ENCODE results near the gene PTPN4.

Gene PTPN4

DNA sequence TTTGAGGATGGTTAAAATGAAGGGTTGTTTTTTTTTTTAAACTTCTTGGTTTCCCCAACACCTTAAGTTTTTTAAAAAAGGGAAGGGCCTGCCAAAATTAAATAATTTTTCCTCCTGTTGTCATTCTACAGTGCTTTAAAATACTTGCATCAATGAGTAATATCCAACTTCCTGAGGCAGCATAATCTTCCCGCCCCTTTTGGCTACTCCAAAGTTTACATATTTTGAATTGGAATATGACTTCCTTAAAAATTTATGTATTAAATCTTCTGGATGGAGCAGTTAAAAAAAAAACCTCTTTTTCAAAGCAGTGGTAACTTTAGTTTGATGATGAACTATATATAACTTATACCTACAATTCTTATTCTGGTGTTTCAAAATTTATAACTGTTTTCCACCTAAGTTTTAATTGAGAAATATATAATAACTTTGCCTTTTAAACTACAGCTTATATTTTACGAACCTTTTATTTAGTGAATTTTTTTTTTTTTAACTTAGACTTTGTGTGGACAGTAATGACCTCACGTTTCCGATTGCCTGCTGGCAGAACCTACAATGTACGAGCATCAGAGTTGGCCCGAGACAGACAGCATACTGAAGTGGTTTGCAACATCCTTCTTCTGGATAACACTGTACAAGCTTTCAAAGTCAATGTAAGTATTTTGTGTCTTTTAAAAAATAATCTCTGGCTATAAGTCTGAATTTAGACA is 49.8 kb downstream of the PTPN4 start:
- DNase-seq: no peak

DNA sequence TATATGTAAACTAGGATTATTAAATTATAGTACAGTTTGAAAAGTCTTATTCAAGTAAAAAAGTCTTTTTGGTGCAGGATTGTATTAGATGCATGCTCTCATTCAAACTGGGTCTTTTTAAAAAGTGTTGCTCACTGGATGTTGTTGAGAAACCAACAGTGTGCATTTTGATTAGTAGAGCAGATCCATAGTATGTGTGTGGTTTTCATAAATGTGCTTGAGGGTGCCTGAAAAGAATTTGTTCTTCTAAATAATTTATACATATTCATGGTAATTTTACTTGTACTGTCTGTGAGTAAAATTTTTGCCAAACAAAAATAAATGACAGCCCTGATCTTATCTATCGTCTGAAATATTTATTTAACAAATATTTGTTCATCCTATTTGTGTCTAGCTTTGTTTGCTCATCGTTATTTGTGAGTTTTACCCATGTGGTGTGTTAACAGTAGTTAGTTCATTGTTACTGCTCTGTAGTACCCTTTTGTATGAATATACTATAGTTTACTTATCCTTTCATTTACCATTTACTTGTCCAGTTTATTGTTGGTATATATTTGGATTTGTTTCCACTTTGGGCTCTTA is 50.4 kb downstream of the PTPN4 start:
- no peak for DNase-seq

DNA sequence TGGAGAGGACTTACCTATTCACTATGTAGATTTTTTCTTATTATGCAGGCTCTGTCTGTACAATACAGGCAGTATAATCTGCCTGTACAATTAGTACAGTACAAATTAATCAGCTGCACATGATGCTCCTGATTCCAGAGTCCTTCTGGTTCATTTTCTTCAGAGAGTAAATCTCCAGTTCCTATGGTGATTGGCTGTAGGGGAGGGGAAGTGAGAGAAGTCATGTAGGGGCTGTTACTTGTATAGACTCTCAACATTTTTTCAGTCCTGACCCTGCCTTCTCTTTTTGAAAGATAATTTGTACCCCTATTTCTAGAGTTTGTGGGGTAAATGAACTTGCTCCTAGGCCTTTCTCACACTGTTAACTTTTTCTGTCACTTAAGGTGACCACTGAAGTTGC is 54.5 kb downstream of the PTPN4 start:
- no peak for DNase-seq

DNA sequence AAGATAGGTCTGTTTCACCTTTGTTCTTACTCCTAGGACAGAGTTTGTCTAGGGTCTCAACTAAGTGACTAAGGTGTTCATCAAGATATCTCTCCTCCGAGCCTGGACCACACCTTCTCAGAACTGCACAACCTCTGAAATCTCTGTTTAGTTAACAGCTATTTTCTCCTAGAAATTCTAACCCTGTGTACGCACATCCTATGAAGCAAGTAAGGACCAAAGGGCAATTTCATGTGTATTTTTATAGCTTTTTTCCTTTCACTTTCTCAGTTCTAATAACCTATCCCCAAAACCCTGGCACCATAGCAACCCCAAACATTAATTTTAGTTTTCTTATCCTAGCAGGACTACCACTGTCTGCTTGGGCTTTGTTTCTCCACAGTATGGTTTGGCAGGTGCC is 59.1 kb downstream of the PTPN4 start:
- no peak for DNase-seq

DNA sequence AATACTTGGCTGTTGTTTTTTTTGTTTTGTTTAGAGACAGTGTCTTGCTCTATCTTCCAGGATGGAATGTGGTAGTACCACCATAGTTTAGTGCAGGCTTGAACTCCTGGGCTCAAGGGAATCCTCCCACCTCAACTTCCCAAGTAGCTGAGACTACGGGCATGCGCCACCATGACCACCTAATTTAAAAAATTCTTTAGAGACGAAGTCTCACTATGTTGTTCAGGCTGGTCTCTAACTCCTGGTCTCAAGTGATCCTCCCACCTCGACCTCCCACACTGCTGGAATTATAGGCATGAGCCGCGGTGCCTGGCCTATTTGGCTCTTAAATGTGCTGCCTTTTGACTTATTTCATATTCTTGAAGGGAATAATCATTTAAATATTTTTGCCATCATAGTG is 60.1 kb downstream of the PTPN4 start:
- no peak for DNase-seq

DNA sequence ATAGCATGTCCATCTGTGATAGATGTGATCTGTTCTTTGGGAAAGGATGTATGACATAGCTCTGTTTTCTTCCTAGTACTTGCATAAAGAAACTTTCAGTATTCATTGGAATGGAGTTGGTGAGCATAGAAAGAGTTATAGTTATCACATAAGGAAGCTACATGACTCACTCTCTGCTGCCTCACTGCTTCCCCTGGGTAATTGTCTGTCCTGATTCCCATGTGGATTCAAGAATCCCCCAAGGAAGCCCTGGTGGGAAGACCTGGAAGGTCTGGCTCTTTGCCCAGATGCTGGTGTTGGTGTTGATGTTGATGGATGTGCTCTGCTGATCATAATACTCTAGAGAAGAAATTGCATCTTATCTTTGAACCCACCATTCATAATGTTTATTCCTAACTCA is 60.6 kb downstream of the PTPN4 start:
- no peak for DNase-seq

DNA sequence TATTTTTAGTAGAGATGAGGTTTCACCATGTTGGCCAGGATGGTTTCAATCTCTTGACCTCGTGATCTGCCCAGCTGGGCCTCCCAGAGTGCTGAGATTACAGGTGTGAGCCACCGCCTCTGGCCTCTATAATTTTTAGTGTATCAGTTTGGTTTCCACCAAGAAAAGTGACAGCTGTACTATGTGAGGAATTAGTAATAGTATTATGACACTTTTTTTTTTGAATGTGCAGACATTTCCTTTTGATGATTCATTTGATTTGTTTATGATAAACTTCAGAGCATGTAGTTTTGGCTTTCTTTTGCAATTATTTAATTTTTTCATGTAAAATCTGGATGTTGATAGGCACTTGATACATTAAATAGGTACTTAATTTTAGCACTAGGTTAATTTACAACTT is 61.5 kb downstream of the PTPN4 start:
- peak in 1 of 2 donors; percentile 10 for DNase-seq

DNA sequence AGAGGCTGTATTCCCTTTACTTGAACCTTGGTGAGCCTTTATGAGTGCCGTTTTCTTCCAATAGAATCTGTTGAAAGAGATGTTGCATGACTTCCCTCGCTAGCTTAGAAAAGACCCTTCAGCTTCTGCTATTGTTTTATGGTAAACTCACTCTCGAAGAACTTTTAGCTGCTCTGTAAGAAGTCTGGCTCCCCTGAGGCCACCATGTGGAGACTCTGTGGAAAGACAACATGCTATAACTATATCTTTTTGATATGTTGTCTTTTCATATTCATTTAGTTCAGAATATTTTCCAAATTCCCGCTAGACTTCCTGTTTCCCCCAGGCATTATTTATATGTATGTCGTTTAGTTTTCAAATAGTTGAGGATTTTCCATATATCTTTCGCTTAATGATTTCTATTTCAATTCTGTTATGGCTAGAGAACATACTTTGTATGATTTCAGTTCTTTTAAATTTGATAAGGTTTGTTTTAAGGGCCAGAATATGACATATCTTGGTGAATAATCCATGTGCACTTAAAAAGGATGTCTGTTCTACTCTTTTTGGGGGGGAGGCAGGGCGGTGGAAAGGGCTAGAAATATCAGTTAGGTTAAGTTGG is 64.1 kb downstream of the PTPN4 start:
- DNase-seq: peak; percentile 27 to 47

DNA sequence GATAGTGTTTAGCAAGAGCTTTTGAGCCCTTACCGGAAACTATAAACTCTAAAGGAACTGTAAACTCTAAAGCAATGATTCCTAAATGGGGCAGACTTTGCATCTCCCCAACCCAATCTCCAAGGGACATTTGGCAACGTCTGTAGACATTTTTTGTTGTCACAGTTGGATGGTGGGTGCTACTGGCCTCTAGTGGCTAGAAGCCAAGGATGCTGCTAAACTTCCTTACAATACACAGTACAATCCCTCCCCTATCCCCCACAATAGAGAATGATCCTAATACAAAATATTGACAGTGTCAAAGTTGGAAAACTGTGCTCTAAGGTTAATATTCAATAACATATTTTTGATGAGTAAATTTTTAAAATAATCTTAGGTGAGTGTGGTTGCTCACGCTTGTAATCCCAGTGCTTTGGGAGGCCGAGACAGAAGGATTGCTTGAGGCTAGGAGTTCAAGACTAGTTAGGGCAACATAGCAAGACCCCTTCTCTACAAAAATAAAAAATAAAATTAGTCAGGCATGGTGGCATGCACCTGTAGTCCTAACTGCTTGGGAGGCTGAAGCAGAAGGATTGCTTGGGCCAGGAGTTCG is 66.7 kb downstream of the PTPN4 start:
- DNase-seq: peak; percentile 54 to 60

DNA sequence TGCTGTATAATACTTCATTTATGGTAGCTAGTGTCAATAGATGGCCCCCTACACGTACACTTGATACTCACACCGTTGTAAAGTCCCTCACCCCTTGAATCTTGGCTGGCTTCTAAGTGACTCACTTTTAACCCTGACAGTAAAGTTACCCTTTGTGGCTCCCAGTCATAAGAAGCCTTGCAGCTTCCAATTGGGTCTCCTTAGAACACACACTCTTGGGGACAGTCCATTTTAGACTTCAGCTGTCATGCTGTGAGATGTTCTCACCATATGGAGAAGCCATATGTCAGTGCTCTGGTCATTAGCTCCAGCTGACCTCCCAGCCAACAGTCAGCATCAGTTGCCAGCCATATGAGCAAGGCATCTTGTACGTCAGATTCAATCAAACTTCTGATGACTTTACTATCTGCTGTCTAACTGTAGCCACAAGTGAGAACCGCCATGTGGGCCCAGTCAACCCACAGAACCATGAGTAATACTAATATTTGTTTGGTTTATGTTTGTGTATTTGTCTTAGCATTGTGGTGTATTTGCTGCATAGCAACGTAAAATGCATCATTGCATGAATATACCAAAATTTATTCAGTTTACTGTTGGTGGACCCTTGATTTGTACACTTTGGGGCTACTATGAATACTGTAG is 68.3 kb downstream of the PTPN4 start:
- DNase-seq: peak in 1 of 2 donors; percentile 7

DNA sequence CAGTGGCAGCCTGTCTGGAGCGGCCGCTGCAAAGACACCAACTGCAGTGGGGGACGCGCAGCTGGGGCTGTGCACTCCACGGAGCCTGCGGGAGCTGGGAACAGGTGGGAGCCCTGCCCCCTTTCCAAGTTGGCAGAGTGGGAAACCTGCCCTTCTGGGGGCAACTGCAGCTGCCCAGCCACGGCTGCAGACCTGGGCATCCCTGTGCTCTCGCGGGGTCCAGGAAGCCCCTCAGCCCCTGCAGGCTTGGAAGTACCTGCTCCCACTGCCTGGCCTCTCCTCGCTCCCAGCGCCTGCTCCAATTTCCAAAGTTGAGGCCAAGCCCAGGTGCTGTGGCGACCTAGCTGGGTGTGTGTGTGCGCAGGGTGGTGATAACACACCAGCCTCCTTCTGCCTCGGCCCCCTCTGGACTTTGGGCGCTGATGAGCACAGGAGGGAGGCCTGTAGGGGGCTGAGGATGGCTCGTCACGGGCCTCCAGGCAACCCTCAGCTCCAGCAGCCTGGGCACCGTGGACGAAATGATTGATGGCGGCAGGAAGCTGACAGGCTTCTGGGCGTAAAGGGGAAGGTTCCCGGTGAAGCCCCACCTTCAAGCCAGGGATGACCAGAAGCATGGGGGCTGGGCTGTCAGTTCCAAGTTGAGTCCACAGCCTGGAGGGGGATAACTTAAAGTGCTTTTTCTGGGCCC is 76.9 kb downstream of the PTPN4 start:
- no peak for DNase-seq

DNA sequence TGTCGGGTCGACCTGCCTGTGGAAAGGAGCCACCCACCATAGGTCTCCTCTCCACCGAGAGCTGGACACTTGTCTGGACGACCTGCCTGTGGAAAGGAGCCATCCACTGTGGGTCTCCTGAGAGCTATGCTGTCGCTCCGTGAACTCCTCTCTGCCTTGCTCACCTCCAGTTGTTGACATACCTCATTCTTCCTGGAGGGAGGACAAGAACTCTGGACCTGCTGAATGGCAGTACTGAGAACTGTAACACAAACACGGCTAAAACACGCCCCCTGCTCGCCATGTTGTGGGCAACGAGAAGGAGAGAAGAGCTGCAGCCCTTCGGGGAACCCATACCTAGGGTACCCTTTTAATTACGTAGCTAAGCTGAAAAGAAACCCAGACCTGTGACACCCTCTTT is 77.6 kb downstream of the PTPN4 start:
- no peak for DNase-seq

DNA sequence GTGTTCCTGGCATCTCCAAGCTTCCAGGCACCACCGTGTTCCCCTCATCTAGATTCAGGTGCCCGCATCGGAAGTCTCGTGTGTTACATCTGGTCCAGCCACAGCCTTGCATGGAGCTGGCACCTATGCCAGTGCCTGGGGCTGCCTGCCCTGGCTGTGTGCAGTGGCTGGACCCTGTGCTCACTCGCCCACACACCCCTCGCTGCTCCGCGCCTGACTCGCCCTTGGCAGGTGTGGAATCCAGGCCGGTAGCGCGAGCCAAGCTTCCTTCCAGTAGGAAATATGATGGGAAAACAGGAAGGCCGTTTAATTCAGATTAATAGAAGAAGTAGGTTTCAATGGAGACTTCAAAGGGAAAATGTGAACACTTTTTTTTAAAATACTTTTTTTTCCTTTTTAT is 78.0 kb downstream of the PTPN4 start:
- DNase-seq: no peak

DNA sequence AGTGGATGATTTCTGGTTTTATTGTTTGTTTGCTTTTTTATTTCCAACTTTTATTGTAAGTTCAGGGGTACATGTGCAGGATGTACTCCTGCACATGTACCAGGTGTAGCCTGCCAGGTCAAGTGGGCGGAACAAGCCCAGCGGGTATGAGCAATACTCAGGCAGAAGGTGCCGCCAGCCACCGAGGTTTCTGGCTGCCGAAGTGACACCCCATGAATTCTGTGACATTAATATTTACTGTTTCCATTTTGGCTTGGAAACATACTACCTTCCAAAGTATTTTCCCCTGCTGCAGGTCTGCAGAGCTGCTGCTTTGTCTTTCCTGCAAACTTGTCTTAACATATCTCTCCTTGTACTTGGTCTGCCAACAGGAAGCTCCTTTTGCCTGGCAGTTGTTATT is 78.5 kb downstream of the PTPN4 start:
- no peak for DNase-seq

DNA sequence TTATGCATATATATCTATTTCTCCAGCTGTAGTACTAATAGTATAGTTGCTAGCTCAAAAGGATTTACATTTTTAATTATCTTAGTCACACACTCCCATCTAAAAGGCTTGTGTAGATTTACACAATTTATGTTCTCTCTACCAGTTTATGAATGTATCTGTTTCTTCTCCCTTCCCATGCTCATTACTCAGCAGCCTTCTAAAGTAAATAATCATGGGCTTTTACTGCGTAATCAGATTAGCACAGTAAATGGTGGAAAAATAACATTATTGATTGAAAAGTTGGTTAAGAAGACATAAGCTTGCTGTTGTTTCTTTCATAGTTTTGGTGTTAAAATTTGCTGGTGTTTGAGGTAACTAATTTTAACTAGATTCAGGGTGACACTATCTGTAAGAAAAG is 81.8 kb downstream of the PTPN4 start:
- DNase-seq: no peak

DNA sequence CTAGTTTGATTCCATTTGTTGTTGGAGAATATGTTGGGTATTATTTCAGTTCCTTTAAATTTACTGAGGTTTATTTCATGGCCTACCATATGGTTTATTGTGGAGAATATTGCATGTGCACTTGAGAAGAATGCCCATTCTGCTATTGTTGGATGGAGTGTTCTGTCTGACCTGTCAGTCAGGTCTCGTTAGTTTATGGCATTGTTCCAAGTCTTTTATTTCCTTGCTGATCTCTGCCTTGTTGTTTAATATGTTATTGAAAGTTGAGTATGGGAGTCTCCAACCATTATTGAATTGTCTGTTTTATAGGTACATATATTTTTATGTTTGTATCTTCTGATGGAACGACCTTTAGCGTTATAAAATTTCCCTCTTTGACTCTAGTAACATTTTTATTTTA is 86.3 kb downstream of the PTPN4 start:
- DNase-seq: no peak

DNA sequence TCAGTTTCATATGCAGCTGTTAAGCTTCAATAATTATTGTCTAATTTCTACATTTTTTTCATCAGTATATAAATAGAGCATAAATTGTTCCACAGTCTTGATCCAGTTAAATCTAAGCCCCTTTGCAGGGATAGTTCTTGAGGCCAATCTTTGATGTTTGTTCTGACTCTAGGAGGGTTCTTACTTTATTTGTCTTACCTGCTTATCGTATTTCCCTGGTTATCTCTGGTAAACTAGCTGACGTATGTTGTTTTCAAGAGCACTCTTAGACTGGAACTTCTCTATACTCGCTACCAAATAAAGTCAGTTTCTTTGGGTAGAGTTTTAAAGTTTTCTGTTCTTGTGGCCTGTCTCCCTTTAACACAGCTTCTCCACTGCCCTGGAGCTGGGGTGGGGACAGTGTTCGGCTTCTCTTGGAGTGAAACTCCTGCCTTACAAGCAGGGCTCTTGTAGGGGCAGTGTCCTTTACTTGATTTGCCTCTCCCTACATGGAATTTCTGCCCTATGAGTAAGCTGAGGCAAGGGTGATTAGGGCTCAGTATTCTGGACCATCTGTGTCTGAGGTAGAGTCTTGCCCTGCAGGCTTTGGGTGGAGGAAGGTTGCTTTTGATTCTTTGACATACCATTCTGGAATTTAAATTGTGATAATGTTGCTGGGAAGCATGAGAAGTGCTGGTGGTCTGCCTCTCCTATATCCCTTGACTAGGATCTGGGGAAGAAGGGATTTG is 90.3 kb downstream of the PTPN4 start:
- DNase-seq: no peak

DNA sequence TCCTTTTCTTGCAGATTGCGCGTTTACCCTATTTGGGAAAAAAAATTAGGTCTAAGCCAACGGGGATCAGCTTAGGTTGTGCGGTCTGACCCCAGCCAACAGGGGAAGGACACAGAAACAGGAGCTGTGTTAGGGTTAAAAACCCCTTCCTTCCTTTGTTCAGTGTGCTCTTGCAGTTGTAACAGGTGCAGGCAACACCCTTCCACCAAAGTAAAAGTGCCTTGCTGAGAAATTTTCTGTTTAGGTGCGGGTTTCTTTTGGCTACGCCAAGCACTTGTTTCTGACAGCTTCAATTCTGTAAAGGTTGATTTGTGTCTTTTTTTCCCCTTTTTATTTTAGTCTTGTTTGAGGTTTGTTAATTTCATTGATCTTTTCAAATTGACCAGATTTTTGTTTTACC is 92.5 kb downstream of the PTPN4 start:
- no peak for DNase-seq

DNA sequence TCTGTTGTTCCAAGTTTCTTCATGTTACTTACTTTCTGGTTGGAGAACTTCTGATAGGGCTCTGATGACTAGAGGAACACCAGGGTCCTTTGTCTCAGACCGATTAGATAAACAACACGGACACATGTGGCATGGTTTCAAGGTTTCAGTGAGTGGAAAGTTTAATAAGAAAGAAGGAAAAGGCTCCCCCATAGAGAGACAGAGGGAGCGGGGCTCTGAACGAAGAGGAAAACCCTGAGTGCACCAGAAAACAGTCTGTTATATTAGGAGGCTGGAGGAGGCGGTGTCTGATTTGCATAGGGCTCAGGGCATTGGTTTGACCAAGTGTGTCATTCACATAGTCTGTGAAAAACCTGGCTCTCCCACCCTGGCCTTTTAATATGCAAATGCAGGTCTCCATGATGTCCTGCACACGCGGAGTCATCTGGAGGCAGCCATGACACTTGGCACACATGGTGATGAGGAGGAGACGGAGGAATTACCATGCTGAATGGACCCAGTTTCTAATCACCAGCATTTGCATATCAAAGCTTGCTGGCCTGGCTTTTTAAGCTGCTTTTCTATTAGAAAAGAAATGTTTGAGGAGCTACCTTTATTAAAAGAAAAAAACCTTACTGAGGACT is 94.2 kb downstream of the PTPN4 start:
- DNase-seq: no peak

DNA sequence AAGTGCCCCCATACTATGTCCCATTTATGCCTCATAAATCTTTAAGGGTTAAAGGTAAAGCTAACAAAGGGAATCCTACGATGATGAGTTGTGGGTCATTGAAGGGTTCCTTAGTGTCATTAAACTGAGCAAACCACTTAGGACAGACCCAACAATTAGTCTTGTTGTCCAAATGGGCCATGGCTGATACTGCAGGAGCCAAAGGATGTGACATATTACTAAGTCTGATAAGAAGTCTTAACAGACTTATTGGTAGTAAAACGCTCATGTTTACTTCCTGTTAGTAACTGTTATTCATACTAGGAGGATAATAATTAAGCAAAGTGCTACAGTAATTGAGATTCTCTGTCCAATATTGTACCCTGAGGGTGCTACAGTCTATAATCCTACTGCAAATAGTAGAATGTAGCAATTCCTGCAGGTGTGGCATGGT is 96.8 kb downstream of the PTPN4 start:
- no peak for DNase-seq

DNA sequence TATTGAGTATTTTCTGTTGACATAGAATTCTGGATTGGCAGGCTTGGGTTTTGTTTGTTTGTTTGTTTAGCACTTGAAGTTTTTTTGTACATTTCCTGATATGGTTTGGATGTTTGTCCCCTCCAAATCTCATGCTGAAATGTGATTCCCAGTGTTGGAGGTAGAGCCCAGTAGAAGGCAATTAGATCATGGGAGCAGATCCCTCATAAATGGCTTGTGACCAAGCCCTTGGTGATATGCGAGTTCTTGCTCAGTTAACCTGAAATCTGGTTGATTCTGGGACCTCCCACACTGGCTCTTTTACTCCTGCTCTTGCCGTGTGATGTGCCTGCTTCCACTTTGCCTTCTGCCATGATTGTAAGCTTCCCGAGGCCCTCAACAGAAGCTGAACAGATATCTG is 98.0 kb downstream of the PTPN4 start:
- no peak for DNase-seq

DNA sequence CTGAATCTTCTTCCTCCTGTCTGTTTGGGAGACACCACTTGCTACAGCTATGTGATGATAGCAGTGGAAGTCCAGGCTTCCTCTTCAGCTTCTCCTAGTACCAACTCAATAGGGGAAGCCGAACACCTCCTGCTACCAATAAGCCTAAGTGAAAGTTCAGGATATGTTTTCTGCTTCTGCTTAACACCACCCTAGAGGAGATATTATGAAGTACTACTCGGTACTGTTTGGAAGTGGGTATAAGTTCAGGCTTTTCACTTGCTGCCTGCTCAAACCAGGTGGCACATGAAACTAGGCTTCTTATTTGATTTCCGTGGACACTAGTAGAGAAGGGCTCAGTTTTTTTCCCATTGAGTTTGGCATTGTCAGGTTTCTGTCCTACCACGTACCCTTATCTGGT is 99.8 kb downstream of the PTPN4 start:
- no peak for DNase-seq

Measured in CD4-positive, alpha-beta T cell treated with Interleukin-4 for 1 hour (primary cell).